Muscle of leg (tissue), 11 donors: ENCODE results near the gene PRICKLE1. TPM values are rescaled to one million over a fixed set of nuclear protein-coding genes. Genes with fewer than 3 reads are reported as not detected.

Experiments
- DNase-seq: peaks from one replicate; pipeline ENCODE4 v3.0.0; 2013
- H3K27ac ChIP-seq: one replicate; pipeline ENCODE4 v1.5.1; 2013; ENCODE audit warnings: mild to moderate bottlenecking, low read length, control low read depth
- H3K27me3 ChIP-seq: one replicate; pipeline ENCODE4 v1.6.1; 2013; ENCODE audit warnings: low read length; ENCODE audit not compliant: control insufficient read depth, insufficient read depth
- H3K36me3 ChIP-seq: one replicate; pipeline ENCODE4 v1.6.1; 2013; ENCODE audit warnings: low read length; ENCODE audit not compliant: control insufficient read depth, insufficient read depth
- H3K4me1 ChIP-seq: one replicate; pipeline ENCODE4 v1.6.1; 2013; ENCODE audit warnings: low read length; ENCODE audit not compliant: control insufficient read depth, insufficient read depth
- H3K4me3 ChIP-seq: one replicate; pipeline ENCODE4 v1.5.1; 2013; ENCODE audit warnings: low read length, control low read depth
- H3K9me3 ChIP-seq: replicated peaks from 2 replicates; pipeline ENCODE4 v1.6.1; 2013; ENCODE audit warnings: low read depth, low read length; ENCODE audit not compliant: control insufficient read depth
- WGBS: methylation state at CpG from one replicate; pipeline ENCODE4 v1.1.5; 2013; ENCODE audit warnings: missing lambda C conversion rate; ENCODE audit not compliant: insufficient coverage; 5-methylcytosine and 5-hydroxymethylcytosine counted together
- polyA plus RNA-seq, 8 donors: library from polyadenylated mRNA; unstranded; fragments of 120-200 nt; gene quantifications; one replicate each; pipeline versions ENCODE4 v1.2.1 to v1.2.3, GENCODE V29; 2013; ENCODE audit warnings: inconsistent platforms in 1 of 8, low replicate concordance in 1 of 8; ENCODE audit not compliant: insufficient read length in 8 of 8, insufficient read depth in 1 of 8
- total RNA-seq: library from RNA; stranded (reverse); fragments of 120-200 nt; gene quantifications from one replicate; pipeline ENCODE4 v1.2.4, GENCODE V29; 2013

PRICKLE1 gene
- total and polyA plus RNA-seq, 9 donors: 12.9 to 32.3 (median 27.1) TPM

GRCh38 chr12:42593874-42594273, 4.3 kb upstream of the PRICKLE1 start:
- Histone ChIP-seq H3K9me3 (no peaks in the 10 kb centered on the region), H3K36me3 (no peaks in the 10 kb centered on the region), H3K27ac (no peak overlapping the region), H3K27me3 (peaks cover 5% of the 10 kb centered on the region), H3K4me3 (no peak overlapping the region), H3K4me1 (peaks cover 8% of the 10 kb centered on the region)
- DNase-seq: no peak
- no CpG with 5 or more reads among the region's 2 CpGs for WGBS

- no peaks in the 10 kb centered on the region for H3K36me3 ChIP-seq
- peaks cover 18% of the 10 kb centered on the region for H3K4me1 ChIP-seq
- DNase-seq: peak; percentile 63
- WGBS: 0% methylated on average over 22 of the region's 25 CpGs
- peak overlapping the region; percentile 80 for H3K27ac ChIP-seq
- H3K9me3 ChIP-seq: no peaks in the 10 kb centered on the region
- peak overlapping the region; percentile 57 for H3K4me3 ChIP-seq
- H3K27me3 ChIP-seq: peaks cover 7% of the 10 kb centered on the region
Observed at GRCh38 chr12:42590330-42590934, 886 bp upstream of the PRICKLE1 start.

GRCh38 chr12:42588524-42589464, 752 bp downstream of the PRICKLE1 start:
- H3K27me3 ChIP-seq: peaks cover 7% of the 10 kb centered on the region
- peaks cover 29% of the 10 kb centered on the region for H3K4me1 ChIP-seq

GRCh38 chr12:42587601-42588523, 1.7 kb downstream of the PRICKLE1 start:
- Histone ChIP-seq H3K27ac (peak overlapping the region; percentile 56), H3K4me1 (peaks cover 37% of the 10 kb centered on the region), H3K9me3 (no peaks in the 10 kb centered on the region), H3K4me3 (peak overlapping the region; percentile 59), H3K27me3 (peaks cover 7% of the 10 kb centered on the region), H3K36me3 (no peaks in the 10 kb centered on the region)
- DNase-seq: peak; percentile 56
- WGBS: 0% methylated on average over 1 of the region's 7 CpGs

More at GRCh38 chr12:42588524-42589464, 752 bp downstream of the PRICKLE1 start:
- Histone ChIP-seq H3K27ac (peak overlapping the region; percentile 56), H3K9me3 (no peaks in the 10 kb centered on the region), H3K36me3 (no peaks in the 10 kb centered on the region), H3K4me3 (peak overlapping the region; percentile 59)
- WGBS: under 1% methylated on average over 37 of the region's 52 CpGs
- peak; percentile 76 for DNase-seq

- H3K27me3 ChIP-seq: peaks cover 7% of the 10 kb centered on the region
- H3K9me3 ChIP-seq: no peaks in the 10 kb centered on the region
- H3K4me3 ChIP-seq: no peak overlapping the region
- WGBS: no CpG with 5 or more reads among the region's 1 CpG
- DNase-seq: peak; percentile 78
- peaks cover 41% of the 10 kb centered on the region for H3K4me1 ChIP-seq
- H3K27ac ChIP-seq: no peak overlapping the region
- H3K36me3 ChIP-seq: no peaks in the 10 kb centered on the region
Observed at GRCh38 chr12:42586268-42586667, 3.3 kb downstream of the PRICKLE1 start.

GRCh38 chr12:42585841-42586216, 3.7 kb downstream of the PRICKLE1 start:
- DNase-seq: peak; percentile 30
- H3K27me3 ChIP-seq: peaks cover 7% of the 10 kb centered on the region
- peak overlapping the region; percentile 37 for H3K27ac ChIP-seq
- H3K36me3 ChIP-seq: no peaks in the 10 kb centered on the region
- no peaks in the 10 kb centered on the region for H3K9me3 ChIP-seq
- 85% methylated on average over 4 of the region's 5 CpGs for WGBS
- H3K4me1 ChIP-seq: peaks cover 41% of the 10 kb centered on the region
- H3K4me3 ChIP-seq: no peak overlapping the region

- H3K36me3 ChIP-seq: no peaks in the 10 kb centered on the region
- DNase-seq: peak; percentile 68
- H3K9me3 ChIP-seq: no peaks in the 10 kb centered on the region
- peaks cover 36% of the 10 kb centered on the region for H3K4me1 ChIP-seq
- no peak overlapping the region for H3K4me3 ChIP-seq
- H3K27me3 ChIP-seq: peaks cover 6% of the 10 kb centered on the region
- H3K27ac ChIP-seq: peak overlapping the region; percentile 37
- no CpG with 5 or more reads among the region's 4 CpGs for WGBS
Observed at GRCh38 chr12:42585154-42585840, 4.2 kb downstream of the PRICKLE1 start.

GRCh38 chr12:42584651-42585111, 4.9 kb downstream of the PRICKLE1 start:
- H3K4me3 ChIP-seq: no peak overlapping the region

GRCh38 chr12:42583016-42583415, 6.5 kb downstream of the PRICKLE1 start:
- Histone ChIP-seq H3K4me3 (no peak overlapping the region), H3K27ac (peak overlapping the region; percentile 67), H3K4me1 (peaks cover 33% of the 10 kb centered on the region), H3K9me3 (no peaks in the 10 kb centered on the region), H3K27me3 (no peaks in the 10 kb centered on the region), H3K36me3 (no peaks in the 10 kb centered on the region)
- peak; percentile 50 for DNase-seq
- no CpG with 5 or more reads among the region's 2 CpGs for WGBS

More at GRCh38 chr12:42584651-42585111, 4.9 kb downstream of the PRICKLE1 start:
- 0% methylated on average over 3 of the region's 6 CpGs for WGBS
- Histone ChIP-seq H3K36me3 (no peaks in the 10 kb centered on the region), H3K27me3 (peaks cover 2% of the 10 kb centered on the region), H3K27ac (peak overlapping the region; percentile 37), H3K9me3 (no peaks in the 10 kb centered on the region), H3K4me1 (peaks cover 33% of the 10 kb centered on the region)
- DNase-seq: peak; percentile 56
